Uterus (tissue), 2 donors: ENCODE measurements around the gene PNPLA4.

Experiments used
- POLR2A ChIP-seq, 2 donors: fragments of 450-650 bp; IDR thresholded peaks; one replicate each; pipeline ENCODE4 v1.6.1; 2016; ENCODE audit warnings: antibody characterized with exemption in 2 of 2, mild to moderate bottlenecking in 1 of 2, moderate library complexity in 1 of 2
- TF ChIP-seq, protein P1 (sequence below), 4 experiments: fragments of 200-600 bp in 2 of 4; fragments of 450-650 bp in 2 of 4; sonication (generic) in 2 of 4; IDR thresholded peaks; one replicate each; pipeline ENCODE4 v1.5.1; 2016 to 2019; ENCODE audit warnings: antibody characterized with exemption in 4 of 4, mild to moderate bottlenecking in 2 of 4, moderate library complexity in 1 of 4

DNA sequence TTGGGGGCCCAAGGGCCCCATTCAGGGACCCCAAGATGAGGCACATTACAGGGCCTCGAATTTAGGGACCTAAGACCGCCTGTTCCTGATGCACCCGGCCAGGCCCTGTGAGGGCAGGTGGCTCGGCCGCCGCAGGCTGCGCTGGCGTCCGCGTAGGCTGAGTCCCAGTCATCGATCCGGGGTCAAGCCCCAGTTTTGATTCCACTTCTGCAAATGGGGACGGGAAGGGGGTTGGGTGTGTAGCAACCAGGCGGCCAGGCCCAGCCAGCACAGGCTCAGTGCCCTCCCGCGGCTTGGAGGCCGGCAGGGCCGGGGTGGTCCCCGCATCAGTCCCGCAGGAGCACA lies 327 bp downstream of the PNPLA4 start:
- TF ChIP-seq POLR2A (IDR thresholded peaks at IDR 0.05) = no peak
- TF ChIP-seq, protein P1, sequence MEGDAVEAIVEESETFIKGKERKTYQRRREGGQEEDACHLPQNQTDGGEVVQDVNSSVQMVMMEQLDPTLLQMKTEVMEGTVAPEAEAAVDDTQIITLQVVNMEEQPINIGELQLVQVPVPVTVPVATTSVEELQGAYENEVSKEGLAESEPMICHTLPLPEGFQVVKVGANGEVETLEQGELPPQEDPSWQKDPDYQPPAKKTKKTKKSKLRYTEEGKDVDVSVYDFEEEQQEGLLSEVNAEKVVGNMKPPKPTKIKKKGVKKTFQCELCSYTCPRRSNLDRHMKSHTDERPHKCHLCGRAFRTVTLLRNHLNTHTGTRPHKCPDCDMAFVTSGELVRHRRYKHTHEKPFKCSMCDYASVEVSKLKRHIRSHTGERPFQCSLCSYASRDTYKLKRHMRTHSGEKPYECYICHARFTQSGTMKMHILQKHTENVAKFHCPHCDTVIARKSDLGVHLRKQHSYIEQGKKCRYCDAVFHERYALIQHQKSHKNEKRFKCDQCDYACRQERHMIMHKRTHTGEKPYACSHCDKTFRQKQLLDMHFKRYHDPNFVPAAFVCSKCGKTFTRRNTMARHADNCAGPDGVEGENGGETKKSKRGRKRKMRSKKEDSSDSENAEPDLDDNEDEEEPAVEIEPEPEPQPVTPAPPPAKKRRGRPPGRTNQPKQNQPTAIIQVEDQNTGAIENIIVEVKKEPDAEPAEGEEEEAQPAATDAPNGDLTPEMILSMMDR (IDR thresholded peaks at IDR 0.05) = no peak
